Measurements from ENCODE around the gene GRM4. TPM values are rescaled to one million over a fixed set of nuclear protein-coding genes. Genes with fewer than 3 reads are reported as not detected.

Gene GRM4
- total RNA-seq, 4 donors from 2014 or later = not detected

DNA sequence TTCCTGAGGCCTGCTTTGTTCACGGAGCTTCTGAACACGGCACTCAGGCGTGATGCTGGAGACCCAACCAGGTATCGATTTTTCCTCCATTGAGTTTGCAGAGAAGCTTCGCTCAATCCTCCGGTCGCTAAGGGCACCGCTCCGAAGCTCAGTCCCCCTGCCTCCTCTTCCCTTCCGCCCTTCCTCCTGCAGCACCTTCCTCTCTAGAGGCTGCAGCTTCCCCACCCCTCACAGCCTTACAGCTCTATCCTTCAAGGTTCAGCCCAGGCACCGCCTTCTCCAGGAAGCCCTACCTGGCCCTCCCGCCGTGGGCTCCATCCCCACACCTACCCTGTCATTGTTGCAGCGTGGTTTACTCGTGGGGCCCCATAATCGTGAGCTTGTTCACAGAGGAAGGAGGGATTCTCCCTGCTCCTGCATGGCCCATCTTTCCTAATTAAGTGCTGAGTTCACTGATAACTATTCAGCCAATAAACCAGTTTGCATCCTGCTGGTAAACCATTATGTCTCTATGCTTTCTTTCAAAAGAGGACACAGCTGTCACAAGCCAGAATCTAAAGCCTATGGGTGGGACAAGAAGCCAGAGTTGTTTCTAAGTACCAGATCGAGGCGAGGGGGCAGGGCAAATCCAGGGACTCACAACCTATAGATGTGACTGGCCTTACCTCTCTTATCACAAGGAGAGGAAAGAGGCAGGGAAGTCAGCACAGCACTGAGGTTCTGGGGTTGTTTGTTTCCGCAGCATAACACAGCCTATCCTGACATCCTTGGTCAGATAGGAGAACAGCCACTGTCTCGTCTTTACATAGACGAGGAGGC is 152.0 kb downstream of the GRM4 start:
- no peak for TF ChIP-seq CTCF (IDR thresholded peaks at IDR 0.05; ENCODE audit: low read depth)

DNA sequence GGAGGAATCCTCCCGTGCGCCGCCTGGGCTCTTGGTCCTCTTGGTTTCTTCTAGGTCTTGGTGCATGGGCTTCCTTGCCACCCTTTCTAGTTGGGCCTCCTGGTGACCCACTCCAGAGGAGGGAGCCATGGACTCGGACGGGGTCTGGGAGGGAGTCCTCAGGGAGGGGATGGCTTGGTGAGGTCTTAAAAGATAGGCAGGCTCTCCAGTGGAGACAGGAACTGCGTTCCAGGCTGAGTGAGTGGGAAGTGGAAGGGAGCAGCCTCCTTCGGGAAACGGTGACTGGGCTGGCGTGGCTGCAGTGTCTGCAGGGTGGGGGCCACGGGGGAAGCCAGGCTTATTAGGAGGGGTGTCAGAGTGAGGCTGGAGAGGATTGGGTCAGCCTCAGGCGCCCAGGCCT is 152.8 kb downstream of the GRM4 start:
- TF ChIP-seq CTCF (IDR thresholded peaks at IDR 0.05; ENCODE audit: low read depth) = no peak

DNA sequence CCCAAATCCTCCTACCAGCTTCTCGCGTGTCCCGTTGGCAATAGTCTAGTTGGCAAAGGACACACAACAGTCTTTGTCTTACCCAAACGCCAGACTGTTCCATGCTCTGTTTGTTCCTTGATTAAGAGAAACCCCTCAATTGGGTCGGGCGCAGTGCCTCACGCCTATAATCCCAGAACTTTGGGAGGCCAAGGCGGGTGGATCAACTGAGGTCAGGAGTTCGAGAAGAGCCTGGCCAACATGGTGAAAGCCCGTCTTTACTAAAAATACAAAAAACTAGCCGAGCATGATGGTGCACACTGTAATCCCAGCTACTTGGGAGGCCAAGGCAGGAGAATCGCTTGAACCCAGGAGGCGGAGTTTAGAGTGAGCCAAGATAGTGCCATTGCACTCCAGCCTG is 153.7 kb downstream of the GRM4 start:
- no peak for TF ChIP-seq CTCF (IDR thresholded peaks at IDR 0.05; ENCODE audit: low read depth)

DNA sequence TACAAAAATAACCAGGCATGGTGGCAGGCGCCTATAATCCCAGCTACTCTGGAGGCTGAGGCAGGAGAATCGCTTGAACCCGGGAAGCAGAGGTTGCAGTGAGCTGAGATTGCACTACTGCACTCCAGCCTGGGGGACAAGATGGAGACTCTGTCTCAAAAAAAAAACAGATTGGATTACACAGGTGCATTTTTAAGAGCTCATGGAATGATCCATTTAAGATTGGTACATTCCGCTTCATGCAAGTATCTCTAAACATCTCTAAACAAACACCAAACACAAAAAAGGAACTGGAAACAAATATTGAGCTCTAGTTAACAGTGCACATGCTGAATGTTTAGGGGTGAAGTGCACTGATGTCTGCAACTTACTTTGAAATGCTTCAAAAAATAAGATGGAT is 154.3 kb downstream of the GRM4 start:
- no peak for TF ChIP-seq CTCF (IDR thresholded peaks at IDR 0.05; ENCODE audit: low read depth)

DNA sequence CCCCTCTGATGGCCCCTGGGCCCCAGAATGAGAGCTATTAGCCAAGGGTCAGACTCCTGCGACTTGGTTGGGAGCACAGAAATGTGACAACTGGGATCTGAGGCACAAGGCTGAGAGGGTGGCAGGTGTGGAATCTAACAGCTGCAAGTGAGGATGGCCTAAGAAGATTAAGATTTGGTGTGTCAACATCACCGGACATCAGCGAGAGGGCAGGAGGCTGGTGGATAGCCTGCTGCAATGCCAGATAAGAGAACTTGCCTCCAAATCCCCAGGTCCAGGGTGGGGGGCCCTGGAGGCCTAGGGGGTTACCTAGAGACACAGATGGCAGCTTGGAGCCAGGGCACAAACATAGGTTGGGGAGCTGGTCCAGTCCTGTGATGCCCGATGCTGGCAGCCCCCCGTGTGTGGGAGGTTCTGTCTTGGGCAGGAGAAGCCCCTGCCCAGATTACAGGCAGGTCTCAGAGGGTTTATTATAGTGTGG is 155.8 kb downstream of the GRM4 start:
- TF ChIP-seq CTCF (IDR thresholded peaks at IDR 0.05; ENCODE audit: low read depth) = no peak

DNA sequence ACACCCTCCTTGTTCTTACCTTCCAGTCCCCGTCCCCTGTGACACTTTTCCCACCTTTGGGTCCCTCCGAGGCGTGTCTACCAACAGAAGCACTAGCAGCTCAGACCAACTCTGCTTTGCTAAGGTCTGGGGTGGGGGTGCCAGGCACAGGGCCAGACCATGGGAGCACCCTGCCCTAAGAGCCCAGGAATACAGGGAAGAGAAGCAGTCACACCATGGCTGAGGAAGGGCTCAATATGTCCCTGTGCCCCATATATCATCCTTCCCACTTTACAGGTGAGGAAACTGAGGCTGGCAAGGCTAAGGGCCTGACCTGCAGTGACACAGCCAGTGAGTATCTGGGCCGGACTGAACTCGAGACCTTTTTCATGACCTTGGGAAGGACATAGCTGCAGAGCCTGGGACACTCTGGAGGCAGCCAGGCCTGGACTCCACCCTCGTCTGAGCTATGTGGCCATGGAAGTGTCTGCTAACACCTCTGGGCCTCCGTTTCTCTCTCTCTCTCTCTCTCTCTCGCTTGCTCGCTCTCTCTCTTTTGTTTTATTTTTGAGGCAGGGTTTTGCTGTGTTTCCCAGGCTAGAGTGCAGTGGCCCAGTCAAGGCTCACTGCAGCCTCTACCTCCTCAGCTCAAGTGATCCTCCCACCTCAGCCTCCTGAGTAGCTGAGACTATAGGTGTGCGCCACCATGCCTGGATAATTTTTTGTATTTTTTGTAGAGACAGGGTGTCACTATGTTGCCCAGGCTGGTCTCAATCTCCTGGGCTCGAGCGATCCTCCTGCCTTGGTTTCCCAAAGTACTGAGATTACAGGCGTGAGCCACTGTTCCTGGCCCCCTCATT is 156.7 kb downstream of the GRM4 start:
- TF ChIP-seq CTCF (IDR thresholded peaks at IDR 0.05; ENCODE audit: low read depth) = no peak
